Measurements from ENCODE around the gene ASPHD1.

Gene ASPHD1

DNA sequence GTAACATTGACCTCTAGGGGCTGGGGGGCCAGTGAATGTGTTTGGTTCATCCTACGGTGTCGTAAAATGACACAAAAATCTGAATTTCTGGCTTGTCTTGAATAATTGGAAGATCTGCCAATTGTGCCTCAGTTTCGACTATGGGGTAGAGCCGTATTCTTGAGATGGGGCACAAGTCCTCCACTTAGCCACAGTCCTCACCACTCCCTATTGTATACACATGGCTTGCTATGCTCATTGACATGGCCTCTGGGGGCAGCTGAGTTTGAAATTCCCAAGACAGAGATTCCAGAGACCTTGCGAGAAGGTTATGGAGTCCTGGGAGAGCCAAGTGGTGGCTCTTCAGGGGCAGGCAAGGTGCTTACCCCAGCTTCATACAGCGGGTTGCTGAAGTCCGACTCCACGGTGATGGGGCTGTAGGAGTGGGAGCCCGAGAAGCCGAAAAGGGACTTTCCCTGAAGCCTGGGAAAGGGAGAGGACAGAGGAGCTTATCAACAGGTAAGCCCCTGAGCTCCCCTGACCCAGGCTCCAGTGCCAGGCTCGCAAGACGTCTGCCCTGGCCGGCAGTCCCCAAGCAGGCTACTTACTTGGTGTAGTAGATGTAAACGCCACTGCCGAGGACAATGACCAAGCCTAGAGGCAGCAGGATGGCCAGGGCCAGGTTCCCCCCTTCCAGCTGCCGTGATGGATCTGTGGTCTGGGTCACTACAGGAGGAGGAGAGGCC lies 28.3 kb upstream of the ASPHD1 start:
- no peak for DNase-seq (ENCODE audit: low spot score)
- TF ChIP-seq, protein P1, sequence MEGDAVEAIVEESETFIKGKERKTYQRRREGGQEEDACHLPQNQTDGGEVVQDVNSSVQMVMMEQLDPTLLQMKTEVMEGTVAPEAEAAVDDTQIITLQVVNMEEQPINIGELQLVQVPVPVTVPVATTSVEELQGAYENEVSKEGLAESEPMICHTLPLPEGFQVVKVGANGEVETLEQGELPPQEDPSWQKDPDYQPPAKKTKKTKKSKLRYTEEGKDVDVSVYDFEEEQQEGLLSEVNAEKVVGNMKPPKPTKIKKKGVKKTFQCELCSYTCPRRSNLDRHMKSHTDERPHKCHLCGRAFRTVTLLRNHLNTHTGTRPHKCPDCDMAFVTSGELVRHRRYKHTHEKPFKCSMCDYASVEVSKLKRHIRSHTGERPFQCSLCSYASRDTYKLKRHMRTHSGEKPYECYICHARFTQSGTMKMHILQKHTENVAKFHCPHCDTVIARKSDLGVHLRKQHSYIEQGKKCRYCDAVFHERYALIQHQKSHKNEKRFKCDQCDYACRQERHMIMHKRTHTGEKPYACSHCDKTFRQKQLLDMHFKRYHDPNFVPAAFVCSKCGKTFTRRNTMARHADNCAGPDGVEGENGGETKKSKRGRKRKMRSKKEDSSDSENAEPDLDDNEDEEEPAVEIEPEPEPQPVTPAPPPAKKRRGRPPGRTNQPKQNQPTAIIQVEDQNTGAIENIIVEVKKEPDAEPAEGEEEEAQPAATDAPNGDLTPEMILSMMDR (IDR thresholded peaks at IDR 0.05; ENCODE audit: extremely low read depth, missing control alignments) = no peak

DNA sequence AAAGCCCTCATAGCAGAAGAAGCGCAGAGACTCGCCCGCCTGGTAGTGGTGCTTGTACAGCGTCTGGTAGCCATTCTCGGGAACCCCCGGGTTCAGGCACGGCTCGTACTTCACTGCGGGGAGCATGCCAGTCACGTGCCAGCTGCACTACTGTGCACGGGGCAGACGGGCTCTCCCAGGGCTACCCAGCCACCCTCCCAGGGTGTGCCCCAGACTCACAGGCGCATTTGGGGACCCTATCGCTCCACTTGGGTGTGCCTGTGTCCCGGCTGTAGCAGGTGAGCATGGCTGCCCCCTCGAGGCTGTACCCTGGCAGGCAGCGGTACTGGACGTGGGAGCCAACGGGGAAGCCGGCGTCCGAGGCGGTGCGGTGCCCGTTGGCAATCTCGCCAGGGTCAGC lies 27.0 kb upstream of the ASPHD1 start:
- TF ChIP-seq, protein P1 (IDR thresholded peaks at IDR 0.05; ENCODE audit: extremely low read depth, missing control alignments) = no peak
- no peak for DNase-seq (ENCODE audit: low spot score)

DNA sequence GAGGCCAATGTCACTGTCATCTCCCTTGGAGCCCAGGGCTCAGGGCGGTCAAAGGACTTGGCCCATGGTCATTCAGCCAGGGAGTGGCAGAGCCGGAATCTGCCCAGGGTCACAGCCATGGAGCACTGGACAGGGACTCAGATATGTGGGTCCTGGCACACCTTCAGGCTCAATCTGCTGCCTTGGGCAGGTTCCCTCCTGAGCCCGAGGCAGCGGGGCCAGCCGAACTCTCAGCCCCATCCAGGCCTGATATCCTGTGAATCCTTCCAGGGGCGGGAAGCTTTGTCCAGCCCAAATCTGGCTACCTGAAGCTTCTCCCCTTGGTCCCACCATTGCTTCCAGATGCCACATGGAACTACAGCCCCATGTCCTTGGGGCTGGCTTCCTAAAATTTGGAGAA lies 25.1 kb upstream of the ASPHD1 start:
- no peak for DNase-seq (ENCODE audit: low spot score)
- TF ChIP-seq, protein P1 (IDR thresholded peaks at IDR 0.05; ENCODE audit: extremely low read depth, missing control alignments) = no peak

DNA sequence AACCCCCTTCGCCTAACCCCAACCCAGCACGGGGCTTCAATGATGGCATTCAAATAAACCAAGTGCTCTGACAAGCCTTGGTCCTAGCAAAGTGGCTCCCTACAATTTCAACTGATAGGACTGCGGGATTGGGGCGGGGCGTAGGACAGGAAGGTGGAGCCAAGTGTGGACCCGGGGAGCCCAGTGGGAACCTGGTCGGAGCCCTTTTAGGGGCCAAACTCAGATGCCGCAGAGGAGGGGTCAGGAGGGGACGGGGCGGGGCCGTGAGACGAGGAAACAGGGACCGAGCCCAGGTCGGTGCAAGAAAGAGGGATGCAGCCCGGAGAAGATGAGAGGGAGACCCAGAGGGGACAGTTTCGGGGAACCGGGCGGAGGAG lies 24.1 kb upstream of the ASPHD1 start:
- DNase-seq (ENCODE audit: low spot score) = no peak
- TF ChIP-seq, protein P1 (IDR thresholded peaks at IDR 0.05; ENCODE audit: extremely low read depth, missing control alignments) = no peak

DNA sequence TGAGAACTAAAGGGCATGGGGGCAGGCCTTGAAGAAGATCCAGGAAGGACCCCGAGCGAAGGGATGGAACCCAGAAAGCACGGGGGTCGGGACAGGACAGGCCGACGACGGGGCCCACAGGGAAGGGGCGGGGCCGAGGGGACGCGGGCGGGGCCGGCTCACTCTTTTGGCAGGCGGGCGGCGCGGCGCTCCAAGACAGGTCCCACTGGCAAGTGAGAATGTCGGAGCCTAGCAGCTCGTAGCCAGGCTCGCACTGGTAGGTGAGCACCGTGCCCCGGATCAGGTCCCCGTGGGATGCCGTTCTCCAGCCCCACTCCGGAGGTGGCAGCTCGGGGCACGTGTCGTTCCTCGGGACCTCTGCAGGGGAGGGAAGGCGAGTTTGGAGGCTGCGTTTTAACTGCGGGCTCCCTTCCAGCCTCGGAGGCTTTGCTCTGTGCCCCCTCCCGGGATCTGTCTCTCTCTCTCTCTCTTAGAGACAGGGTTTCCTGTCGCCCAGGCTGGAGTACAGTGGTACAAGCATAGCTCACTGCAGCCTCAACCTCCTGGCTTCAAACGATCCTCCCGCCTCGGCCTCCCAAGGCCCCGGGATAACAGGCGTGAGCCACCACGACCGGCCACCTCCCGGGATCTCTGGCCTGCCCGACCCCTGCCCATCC lies 23.6 kb upstream of the ASPHD1 start:
- DNase-seq (ENCODE audit: low spot score) = peak; percentile 40
- TF ChIP-seq, protein P1 (IDR thresholded peaks at IDR 0.05; ENCODE audit: extremely low read depth, missing control alignments) = no peak

DNA sequence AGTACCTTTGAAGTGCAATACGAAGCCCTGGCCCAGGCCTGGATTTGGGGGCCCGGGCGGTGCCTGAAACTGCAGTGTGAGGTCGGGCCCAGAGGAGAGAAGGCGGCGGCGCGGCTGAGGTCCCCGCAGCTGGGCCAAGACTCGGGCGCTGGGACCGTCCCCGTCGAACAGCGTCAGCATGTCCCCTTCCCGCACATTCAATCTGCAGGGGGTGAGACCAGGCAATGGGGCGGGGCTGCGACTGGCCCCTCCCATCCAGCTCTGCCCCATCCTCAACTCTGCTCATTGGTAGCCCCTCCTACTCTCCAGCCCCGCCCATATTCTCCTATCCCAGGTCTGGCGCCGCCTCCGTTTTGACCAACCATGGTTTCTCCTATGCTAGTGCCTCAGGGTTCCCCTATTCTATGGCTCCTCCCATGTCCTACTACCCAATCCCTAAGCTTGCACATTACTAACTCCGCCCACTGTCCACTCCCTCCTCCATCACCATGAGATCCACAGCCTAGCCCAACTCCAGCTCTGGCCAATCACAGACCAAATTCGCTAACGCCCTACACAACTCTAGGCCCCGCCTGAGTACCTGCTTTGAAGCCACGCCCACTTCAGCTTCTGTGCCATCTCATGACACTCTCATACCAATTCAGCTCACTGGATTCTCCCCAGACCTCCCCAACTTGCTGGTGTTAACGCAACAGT lies 22.9 kb upstream of the ASPHD1 start:
- TF ChIP-seq, protein P1 (IDR thresholded peaks at IDR 0.05; ENCODE audit: extremely low read depth, missing control alignments) = no peak
- peak; percentile 80 for DNase-seq (ENCODE audit: low spot score)

DNA sequence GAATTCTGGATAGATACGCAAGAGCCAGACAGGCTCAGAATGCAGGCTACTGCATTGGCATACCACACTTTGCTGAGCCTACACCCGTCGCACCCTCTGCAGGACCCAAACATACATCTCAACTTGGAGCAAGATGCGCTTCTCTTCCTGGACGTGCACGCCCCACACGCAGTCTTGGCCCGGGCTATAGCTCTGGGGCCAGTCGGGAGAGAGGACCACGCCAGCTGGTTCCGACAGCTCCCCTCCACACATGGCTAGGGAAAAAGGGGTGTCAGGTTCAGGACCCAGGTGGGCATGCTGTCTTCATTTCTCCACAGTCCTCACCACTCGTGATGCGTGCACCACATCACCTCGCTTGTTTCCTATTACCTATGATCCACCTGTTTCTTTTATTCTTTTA lies 22.1 kb upstream of the ASPHD1 start:
- TF ChIP-seq, protein P1 (IDR thresholded peaks at IDR 0.05; ENCODE audit: extremely low read depth, missing control alignments) = no peak
- no peak for DNase-seq (ENCODE audit: low spot score)

Measured in GM20000 (cell line).